K562 (cell line): ENCODE results near the gene FAM131C. TPM values are rescaled to one million over a fixed set of nuclear protein-coding genes. Genes with fewer than 3 reads are reported as not detected.

Source experiments
- CHAMP1 ChIP-seq: fragments of 450-650 bp; IDR thresholded peaks from 2 replicates; pipeline ENCODE4 v1.6.1; 2016; ENCODE audit warnings: mild to moderate bottlenecking
- CSDE1 ChIP-seq, 2 experiments: fragments of 450-650 bp; IDR thresholded peaks; 2 replicates each; pipeline ENCODE4 v1.6.1; 2016; ENCODE audit warnings: mild to moderate bottlenecking in 1 of 2
- IRF2 ChIP-seq: sonication (generic); formaldehyde crosslinking; IDR thresholded peaks from 2 replicates; pipeline ENCODE4 v1.8.1; 2022; ENCODE audit warnings: mild to moderate bottlenecking, missing genetic modification reagents
- ZNF778 ChIP-seq: fragments of 450-650 bp; formaldehyde crosslinking; IDR thresholded peaks from 2 replicates; pipeline ENCODE4 v1.4.0; 2020; ENCODE audit warnings: mild to moderate bottlenecking, moderate library complexity
- ZSCAN32 ChIP-seq: fragments of 450-650 bp; formaldehyde crosslinking; IDR thresholded peaks from 2 replicates; pipeline ENCODE4 v1.4.0; 2020; ENCODE audit warnings: mild to moderate bottlenecking, moderate library complexity
- polyA plus RNA-seq, 8 experiments: library from polyadenylated mRNA; depleted of rRNA in 4 of 8; stranded (reverse) in 5 of 8; unstranded in 3 of 8; fragments of >200 nt; fragmentation: Nextera tagmentation in 2 of 8; fragmentation: Illumina TruSeq in 1 of 8; extraction: Ambion mirVana in 2 of 8; extraction: Trizol in 1 of 8; gene quantifications; 2 replicates each; pipeline versions ENCODE4 v1.2.1 to v1.2.3, GENCODE V29; 2011 to 2014; ENCODE audit warnings: inconsistent platforms in 1 of 8, missing spikeins in 1 of 8
- total RNA-seq, 7 experiments: library from RNA; depleted of rRNA in 6 of 7; stranded (reverse); fragments of >200 nt in 6 of 7; fragmentation: Illumina TruSeq in 2 of 7; extraction: Trizol in 2 of 7; gene quantifications; 2 replicates each; pipeline versions ENCODE4 v1.2.1 to v1.2.3, GENCODE V29; 2011 to 2021; ENCODE audit warnings: low replicate concordance in 1 of 7
- TF ChIP-seq, protein P1 (sequence below): sonication (generic); formaldehyde crosslinking; IDR thresholded peaks from 2 replicates; pipeline ENCODE4 v1.8.0; 2023; ENCODE audit warnings: missing genetic modification reagents, mild to moderate bottlenecking, borderline replicate concordance
- TF ChIP-seq, protein P2 (sequence below), 2 experiments: fragments of 450-650 bp; IDR thresholded peaks; 2 replicates each; pipeline ENCODE4 v1.6.1; 2016; ENCODE audit warnings: mild to moderate bottlenecking in 2 of 2, borderline replicate concordance in 1 of 2, low read depth in 1 of 2, moderate library complexity in 1 of 2
- TF ChIP-seq, protein P3 (sequence below): sonication (generic); formaldehyde crosslinking; IDR thresholded peaks from 2 replicates; pipeline ENCODE4 v1.8.1; 2023; ENCODE audit warnings: mild to moderate bottlenecking, missing genetic modification reagents, moderate library complexity

The FAM131C gene
- total and polyA plus RNA-seq, 9 of the 15 experiments (the other 6 are each of a cell fraction or from before 2014, with no cell fraction given), result 0.10 to 0.29 (median 0.16) TPM; not detected in 6

GRCh38 chr1:16032388-16033102 lies 40.9 kb downstream of the FAM131C start (continued):
- TF ChIP-seq, protein P1, sequence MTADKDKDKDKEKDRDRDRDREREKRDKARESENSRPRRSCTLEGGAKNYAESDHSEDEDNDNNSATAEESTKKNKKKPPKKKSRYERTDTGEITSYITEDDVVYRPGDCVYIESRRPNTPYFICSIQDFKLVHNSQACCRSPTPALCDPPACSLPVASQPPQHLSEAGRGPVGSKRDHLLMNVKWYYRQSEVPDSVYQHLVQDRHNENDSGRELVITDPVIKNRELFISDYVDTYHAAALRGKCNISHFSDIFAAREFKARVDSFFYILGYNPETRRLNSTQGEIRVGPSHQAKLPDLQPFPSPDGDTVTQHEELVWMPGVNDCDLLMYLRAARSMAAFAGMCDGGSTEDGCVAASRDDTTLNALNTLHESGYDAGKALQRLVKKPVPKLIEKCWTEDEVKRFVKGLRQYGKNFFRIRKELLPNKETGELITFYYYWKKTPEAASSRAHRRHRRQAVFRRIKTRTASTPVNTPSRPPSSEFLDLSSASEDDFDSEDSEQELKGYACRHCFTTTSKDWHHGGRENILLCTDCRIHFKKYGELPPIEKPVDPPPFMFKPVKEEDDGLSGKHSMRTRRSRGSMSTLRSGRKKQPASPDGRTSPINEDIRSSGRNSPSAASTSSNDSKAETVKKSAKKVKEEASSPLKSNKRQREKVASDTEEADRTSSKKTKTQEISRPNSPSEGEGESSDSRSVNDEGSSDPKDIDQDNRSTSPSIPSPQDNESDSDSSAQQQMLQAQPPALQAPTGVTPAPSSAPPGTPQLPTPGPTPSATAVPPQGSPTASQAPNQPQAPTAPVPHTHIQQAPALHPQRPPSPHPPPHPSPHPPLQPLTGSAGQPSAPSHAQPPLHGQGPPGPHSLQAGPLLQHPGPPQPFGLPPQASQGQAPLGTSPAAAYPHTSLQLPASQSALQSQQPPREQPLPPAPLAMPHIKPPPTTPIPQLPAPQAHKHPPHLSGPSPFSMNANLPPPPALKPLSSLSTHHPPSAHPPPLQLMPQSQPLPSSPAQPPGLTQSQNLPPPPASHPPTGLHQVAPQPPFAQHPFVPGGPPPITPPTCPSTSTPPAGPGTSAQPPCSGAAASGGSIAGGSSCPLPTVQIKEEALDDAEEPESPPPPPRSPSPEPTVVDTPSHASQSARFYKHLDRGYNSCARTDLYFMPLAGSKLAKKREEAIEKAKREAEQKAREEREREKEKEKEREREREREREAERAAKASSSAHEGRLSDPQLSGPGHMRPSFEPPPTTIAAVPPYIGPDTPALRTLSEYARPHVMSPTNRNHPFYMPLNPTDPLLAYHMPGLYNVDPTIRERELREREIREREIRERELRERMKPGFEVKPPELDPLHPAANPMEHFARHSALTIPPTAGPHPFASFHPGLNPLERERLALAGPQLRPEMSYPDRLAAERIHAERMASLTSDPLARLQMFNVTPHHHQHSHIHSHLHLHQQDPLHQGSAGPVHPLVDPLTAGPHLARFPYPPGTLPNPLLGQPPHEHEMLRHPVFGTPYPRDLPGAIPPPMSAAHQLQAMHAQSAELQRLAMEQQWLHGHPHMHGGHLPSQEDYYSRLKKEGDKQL (CRISPR knock-in tag), result no peak
- TF ChIP-seq ZSCAN32 (CRISPR knock-in tag) (no peak), CSDE1 (IDR thresholded peaks at IDR 0.05) (no peak), IRF2 (CRISPR knock-in tag) (no peak), CHAMP1 (no peak), ZNF778 (no peak)
- TF ChIP-seq, protein P2, sequence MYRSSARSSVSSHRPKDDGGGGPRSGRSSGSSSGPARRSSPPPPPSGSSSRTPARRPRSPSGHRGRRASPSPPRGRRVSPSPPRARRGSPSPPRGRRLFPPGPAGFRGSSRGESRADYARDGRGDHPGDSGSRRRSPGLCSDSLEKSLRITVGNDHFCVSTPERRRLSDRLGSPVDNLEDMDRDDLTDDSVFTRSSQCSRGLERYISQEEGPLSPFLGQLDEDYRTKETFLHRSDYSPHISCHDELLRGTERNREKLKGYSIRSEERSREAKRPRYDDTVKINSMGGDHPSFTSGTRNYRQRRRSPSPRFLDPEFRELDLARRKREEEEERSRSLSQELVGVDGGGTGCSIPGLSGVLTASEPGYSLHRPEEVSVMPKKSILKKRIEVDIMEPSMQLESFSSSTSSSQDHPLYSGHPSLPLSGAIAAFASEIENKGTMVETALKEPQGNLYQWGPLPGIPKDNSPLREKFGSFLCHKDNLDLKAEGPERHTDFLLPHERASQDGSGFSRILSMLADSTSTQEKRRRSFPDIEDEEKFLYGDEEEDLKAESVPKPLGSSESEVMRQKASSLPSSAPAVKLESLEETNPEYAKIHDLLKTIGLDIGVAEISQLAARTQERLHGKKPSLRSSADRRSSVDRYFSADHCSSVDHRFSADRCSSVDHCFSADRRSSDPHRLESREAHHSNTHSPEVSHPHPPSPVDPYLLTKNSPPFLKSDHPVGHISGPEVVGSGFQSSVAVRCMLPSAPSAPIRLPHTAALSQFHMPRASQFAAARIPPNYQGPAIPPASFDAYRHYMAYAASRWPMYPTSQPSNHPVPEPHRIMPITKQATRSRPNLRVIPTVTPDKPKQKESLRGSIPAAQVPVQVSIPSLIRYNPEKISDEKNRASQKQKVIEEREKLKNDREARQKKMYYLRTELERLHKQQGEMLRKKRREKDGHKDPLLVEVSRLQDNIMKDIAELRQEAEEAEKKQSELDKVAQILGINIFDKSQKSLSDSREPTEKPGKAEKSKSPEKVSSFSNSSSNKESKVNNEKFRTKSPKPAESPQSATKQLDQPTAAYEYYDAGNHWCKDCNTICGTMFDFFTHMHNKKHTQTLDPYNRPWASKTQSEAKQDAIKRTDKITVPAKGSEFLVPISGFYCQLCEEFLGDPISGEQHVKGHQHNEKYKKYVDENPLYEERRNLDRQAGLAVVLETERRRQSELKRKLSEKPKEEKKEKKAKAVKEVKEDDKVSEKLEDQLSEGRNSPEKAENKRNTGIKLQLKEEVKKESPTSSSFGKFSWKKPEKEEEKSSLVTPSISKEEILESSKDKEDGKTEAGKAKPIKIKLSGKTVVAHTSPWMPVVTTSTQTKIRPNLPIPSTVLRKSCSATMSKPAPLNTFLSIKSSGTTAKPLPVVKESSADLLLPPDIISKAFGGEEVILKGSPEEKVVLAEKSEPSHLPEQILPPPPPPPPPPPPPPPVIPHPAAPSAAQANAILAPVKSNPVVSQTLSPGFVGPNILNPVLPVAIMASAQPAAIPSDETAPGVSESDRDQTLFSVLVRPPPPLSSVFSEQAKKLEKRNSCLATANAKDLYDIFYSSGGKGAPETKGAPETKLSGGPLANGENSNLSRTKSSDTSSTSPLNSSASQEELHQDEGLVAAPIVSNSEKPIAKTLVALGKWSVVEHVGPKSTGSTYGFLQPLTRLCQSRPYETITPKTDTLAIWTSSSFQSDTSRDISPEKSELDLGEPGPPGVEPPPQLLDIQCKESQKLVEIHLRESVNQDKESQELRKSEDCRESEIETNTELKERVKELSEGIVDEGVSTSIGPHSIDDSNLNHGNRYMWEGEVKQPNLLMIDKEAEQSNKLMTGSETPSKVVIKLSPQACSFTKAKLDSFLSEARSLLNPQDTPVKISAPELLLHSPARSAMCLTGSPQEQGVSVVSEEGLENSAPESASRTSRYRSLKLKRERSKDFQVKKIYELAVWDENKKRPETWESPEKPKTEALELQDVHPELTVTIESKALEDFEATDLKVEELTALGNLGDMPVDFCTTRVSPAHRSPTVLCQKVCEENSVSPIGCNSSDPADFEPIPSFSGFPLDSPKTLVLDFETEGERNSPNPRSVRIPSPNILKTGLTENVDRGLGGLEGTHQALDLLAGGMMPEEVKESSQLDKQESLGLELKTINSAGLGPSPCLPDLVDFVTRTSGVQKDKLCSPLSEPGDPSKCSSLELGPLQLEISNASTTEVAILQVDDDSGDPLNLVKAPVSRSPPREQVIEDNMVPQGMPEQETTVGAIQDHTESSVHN (IDR thresholded peaks at IDR 0.05; ENCODE audit: borderline replicate concordance in 1 of 2, low read depth in 1 of 2), result no peak
- TF ChIP-seq, protein P3, sequence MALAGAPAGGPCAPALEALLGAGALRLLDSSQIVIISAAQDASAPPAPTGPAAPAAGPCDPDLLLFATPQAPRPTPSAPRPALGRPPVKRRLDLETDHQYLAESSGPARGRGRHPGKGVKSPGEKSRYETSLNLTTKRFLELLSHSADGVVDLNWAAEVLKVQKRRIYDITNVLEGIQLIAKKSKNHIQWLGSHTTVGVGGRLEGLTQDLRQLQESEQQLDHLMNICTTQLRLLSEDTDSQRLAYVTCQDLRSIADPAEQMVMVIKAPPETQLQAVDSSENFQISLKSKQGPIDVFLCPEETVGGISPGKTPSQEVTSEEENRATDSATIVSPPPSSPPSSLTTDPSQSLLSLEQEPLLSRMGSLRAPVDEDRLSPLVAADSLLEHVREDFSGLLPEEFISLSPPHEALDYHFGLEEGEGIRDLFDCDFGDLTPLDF (CRISPR knock-in tag), result 0 out of 2 replicates have a peak, but pooled peaks have one; percentile 48
